Left ventricle myocardium inferior (tissue), 1 donor: ENCODE data around the gene FTCDNL1. TPM values are rescaled to one million over a fixed set of nuclear protein-coding genes. Genes with fewer than 3 reads are reported as not detected.

Experiments
- DNase-seq: peaks from one replicate; pipeline ENCODE4 v3.0.0-alpha.2; 2020
- H3K27ac ChIP-seq: fragments of 200-600 bp; replicated peaks from 2 replicates; pipeline ENCODE4 v1.8.0; 2021
- H3K27me3 ChIP-seq: fragments of 200-600 bp; 2 replicates; pipeline ENCODE4 v1.8.0; 2021; ENCODE audit warnings: low read depth
- H3K36me3 ChIP-seq: fragments of 200-600 bp; 2 replicates; pipeline ENCODE4 v1.8.0; 2021
- H3K4me1 ChIP-seq: fragments of 200-600 bp; 2 replicates; pipeline ENCODE4 v1.8.0; 2021
- H3K4me3 ChIP-seq: fragments of 200-600 bp; 2 replicates; pipeline ENCODE4 v1.8.0; 2021; ENCODE audit warnings: mild to moderate bottlenecking, moderate library complexity
- H3K9me3 ChIP-seq: fragments of 200-600 bp; replicated peaks from 2 replicates; pipeline ENCODE4 v1.8.0; 2021
- intact Hi-C: fragments of 100-400 bp; cut with micrococcal nuclease; formaldehyde crosslinking; loops from one replicate; pipeline ENCODE4 v1.11.0; 2022
- total RNA-seq: library from RNA; stranded (reverse); fragmentation: NEBNext Ultra II Directional; extraction: Animal tissue kit (Norgen Biotek cat#: 25700); gene quantifications from one replicate; pipeline ENCODE4 v1.2.1, GENCODE V29; 2021
- TF ChIP-seq, protein P1 (sequence below): fragments of 200-600 bp; IDR thresholded peaks from 2 replicates; pipeline ENCODE4 v1.8.0; 2021; ENCODE audit warnings: antibody characterized with exemption, mild to moderate bottlenecking, borderline replicate concordance
- donor health status: DM: no; HTN: yes; CAD: no; lungs with severe emphysema.

FTCDNL1 gene
- total RNA-seq, 1 donor from 2014 or later = 2.7 TPM

DNA sequence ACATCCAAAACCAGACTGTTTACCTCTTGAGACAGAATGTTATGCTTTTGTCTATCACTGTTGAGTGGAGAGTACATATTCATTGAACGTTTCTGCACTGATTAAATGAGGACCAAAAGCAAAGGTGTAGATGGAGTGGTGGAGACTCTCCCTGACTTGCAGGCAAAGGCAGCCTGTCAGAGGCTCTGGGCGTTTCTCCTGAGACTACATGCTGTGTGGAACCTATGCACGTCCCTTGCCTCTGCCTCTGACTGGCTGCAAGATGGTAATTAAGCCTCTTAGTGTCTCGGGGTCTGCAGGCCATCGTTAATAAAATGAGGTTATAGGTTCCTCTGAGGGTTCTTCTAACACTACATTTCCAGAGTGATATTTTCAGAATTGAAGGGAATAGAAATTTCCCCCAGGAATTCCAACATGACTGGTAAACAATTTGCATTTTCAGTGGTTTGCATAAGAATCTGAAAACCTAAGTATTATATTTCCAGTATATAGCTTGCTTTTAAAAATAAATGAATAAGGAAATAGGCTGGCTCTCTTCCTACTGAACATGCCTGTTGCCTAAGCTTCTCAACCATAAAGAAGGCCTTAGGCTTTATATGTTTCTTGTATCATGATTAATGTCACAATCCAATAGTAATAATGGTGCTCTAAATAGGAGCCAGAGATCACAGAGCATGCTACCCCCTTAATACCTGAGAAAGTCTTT, 107.4 kb downstream of the FTCDNL1 start:
- intact Hi-C loops = no loop called here

DNA sequence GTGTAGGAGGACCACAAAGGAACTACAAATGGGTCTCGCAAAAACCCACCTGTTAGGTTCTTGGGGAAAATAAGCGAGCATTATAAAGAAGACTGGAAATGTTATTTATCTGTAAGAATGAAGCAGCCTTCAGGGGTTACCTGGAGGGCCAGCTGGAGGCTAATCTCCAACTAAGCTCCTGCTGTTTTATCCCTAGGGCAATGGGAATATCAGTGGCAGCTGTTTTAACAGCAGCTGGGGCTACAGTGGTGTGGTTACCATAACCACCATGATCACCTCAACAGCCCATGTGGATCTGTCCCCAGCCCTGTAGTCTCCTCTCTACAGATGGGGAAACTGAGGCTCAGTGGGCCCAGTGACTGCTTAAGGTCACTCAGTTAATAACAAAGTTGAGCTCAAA, 108.1 kb downstream of the FTCDNL1 start:
- Histone ChIP-seq H3K36me3 (no peaks in the 10 kb centered on the region), H3K4me3 (no peak overlapping the region), H3K27me3 (peaks cover 35% of the 10 kb centered on the region), H3K9me3 (no peaks in the 10 kb centered on the region), H3K4me1 (peaks cover 5% of the 10 kb centered on the region), H3K27ac (no peak overlapping the region)
- DNase-seq = no peak
- intact Hi-C loops = no loop called here
- TF ChIP-seq, protein P1, sequence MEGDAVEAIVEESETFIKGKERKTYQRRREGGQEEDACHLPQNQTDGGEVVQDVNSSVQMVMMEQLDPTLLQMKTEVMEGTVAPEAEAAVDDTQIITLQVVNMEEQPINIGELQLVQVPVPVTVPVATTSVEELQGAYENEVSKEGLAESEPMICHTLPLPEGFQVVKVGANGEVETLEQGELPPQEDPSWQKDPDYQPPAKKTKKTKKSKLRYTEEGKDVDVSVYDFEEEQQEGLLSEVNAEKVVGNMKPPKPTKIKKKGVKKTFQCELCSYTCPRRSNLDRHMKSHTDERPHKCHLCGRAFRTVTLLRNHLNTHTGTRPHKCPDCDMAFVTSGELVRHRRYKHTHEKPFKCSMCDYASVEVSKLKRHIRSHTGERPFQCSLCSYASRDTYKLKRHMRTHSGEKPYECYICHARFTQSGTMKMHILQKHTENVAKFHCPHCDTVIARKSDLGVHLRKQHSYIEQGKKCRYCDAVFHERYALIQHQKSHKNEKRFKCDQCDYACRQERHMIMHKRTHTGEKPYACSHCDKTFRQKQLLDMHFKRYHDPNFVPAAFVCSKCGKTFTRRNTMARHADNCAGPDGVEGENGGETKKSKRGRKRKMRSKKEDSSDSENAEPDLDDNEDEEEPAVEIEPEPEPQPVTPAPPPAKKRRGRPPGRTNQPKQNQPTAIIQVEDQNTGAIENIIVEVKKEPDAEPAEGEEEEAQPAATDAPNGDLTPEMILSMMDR = no peak

More for the DNA sequence above, 107.4 kb downstream of the FTCDNL1 start:
- Histone ChIP-seq H3K4me3 (no peak overlapping the region), H3K27me3 (peaks cover 28% of the 10 kb centered on the region), H3K36me3 (no peaks in the 10 kb centered on the region), H3K9me3 (no peaks in the 10 kb centered on the region), H3K4me1 (peaks cover 5% of the 10 kb centered on the region), H3K27ac (no peak overlapping the region)
- TF ChIP-seq, protein P1 = no peak
- DNase-seq = no peak

DNA sequence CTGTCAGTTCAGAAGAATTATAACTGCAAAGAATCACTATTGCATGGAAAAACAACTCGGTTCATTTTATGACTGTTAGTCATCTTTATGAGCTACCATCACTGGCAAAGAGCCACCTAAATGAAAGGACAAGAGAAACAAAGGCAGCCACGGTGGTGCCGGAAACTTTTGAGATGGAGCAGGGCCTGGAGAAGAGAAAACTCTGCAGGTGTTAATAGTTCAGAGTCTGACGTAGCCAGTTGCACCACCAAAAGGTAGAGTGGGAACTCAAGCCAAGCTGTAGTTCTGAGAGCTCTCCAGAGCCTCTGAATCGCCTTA, 110.9 kb downstream of the FTCDNL1 start:
- TF ChIP-seq, protein P1 = no peak
- Histone ChIP-seq H3K4me1 (peaks cover 5% of the 10 kb centered on the region), H3K27ac (no peak overlapping the region), H3K4me3 (peak overlapping the region; percentile 0), H3K27me3 (peaks cover 43% of the 10 kb centered on the region), H3K9me3 (no peaks in the 10 kb centered on the region), H3K36me3 (no peaks in the 10 kb centered on the region)
- no peak for DNase-seq
- intact Hi-C loops = no loop called here

DNA sequence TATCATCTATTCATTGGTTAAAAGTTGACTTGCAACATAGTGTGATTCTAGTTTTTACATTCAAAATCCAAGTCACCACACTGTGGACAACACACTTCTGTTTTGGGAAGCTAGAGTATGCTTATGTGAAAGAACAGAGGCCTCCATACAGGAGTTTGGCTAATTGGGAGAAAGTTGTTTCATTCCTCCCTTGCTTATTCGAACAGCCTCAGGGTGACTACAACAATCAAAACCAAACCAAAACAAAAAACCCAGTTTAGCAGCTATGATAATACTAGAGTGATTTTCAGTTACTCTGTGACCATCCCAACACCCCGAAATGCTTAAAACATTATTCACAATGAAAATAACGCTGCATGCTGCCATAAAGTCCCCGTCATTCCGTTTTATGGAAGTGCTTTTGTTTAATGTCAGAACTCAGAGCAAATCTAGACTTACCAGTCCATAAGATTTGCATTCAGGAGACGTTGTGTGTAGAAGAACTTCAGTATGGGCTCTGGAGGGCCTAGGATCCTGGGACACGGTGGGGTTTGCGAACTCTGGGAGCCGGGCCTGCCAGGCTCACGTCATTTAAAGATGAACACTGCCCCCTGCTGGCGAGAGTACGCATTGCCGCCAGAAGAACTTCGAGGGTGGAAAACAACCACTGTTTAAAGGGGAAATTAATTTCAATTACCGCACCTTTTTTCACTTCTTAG, 111.4 kb downstream of the FTCDNL1 start:
- intact Hi-C loops = loop anchor here (10.0 kb wide), 1 partner anchor 1415 kb away; no protein-coding TSS in a partner anchor
- TF ChIP-seq, protein P1 = peak; percentile 90
- no peaks in the 10 kb centered on the region for H3K36me3 ChIP-seq
- peaks cover 40% of the 10 kb centered on the region for H3K27me3 ChIP-seq
- H3K27ac ChIP-seq = no peak overlapping the region
- H3K4me1 ChIP-seq = peaks cover 5% of the 10 kb centered on the region
- DNase-seq = peak; percentile 56
- H3K4me3 ChIP-seq = peak overlapping the region; percentile 0
- H3K9me3 ChIP-seq = no peaks in the 10 kb centered on the region

DNA sequence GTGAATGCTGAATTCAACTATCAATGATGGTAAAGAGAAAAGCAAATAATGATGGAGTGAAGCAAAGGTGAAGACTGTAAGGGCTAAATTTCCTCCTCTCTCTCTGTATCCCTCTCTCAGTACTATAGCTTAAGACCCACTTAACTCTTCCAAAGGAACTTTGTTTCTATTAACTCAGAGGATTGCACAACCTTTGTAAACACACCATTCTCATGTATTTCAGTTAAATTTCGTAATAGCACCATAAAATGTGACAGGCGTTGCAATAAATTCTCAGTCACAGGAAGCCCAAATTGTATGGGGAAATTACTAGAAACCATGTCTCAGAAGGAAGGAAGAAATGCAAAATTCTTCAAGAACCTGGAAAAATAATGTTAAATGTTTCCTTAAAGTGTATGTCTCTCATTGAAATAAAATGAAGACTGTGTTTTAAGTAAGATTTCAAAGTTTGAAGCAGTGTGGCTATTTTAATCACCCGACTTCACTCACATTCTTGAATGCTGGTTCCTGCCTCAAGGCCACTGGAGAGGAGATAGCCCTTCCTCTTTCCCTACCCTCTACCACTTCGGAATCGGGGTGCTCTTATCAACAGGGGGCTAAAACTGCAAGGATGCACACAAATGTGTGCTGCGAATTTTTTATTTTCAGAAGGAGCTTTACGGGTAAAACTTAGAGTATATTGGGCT, 112.1 kb downstream of the FTCDNL1 start:
- Histone ChIP-seq H3K27me3 (peaks cover 39% of the 10 kb centered on the region), H3K4me1 (peaks cover 5% of the 10 kb centered on the region), H3K36me3 (no peaks in the 10 kb centered on the region), H3K4me3 (no peak overlapping the region), H3K27ac (no peak overlapping the region), H3K9me3 (no peaks in the 10 kb centered on the region)
- DNase-seq = no peak
- TF ChIP-seq, protein P1 = no peak
- intact Hi-C loops = loop anchor here (10.0 kb wide), 1 partner anchor 1414 kb away; no protein-coding TSS in a partner anchor
